ENCODE data around the gene MEPE. TPM values are rescaled to one million over a fixed set of nuclear protein-coding genes. Genes with fewer than 3 reads are reported as not detected.

MEPE gene
- total RNA-seq, 1 donor from 2014 or later = not detected

DNA sequence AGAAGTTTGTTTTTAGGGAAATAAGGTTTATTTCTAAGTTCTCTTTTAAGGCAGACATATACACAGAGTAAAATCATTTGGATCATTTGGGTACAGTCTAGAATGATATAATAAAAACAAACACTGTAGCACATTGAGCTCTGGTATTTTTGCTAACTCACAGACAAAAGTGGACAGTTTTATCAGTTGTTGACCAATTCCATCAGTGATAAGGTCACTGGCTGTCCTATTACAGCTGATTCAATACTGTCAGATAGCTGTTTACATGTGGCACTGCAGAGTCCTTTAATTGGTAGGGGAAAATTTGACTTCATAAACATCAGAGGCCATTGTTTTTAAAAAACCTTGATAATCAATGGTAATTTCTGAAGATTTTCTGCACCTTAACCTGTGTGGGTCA lies 29.9 kb upstream of the MEPE start:
- intact Hi-C loops (cut with micrococcal nuclease) = no loop called here
- no peak overlapping the region for H3K27ac Mint-ChIP-seq
- H3K27me3 Mint-ChIP-seq = peaks cover 2% of the 10 kb centered on the region
- H3K9me3 Mint-ChIP-seq = no peaks in the 10 kb centered on the region
- no peak for DNase-seq
- no peak overlapping the region for H3K4me3 Mint-ChIP-seq
- TF ChIP-seq, protein P1, sequence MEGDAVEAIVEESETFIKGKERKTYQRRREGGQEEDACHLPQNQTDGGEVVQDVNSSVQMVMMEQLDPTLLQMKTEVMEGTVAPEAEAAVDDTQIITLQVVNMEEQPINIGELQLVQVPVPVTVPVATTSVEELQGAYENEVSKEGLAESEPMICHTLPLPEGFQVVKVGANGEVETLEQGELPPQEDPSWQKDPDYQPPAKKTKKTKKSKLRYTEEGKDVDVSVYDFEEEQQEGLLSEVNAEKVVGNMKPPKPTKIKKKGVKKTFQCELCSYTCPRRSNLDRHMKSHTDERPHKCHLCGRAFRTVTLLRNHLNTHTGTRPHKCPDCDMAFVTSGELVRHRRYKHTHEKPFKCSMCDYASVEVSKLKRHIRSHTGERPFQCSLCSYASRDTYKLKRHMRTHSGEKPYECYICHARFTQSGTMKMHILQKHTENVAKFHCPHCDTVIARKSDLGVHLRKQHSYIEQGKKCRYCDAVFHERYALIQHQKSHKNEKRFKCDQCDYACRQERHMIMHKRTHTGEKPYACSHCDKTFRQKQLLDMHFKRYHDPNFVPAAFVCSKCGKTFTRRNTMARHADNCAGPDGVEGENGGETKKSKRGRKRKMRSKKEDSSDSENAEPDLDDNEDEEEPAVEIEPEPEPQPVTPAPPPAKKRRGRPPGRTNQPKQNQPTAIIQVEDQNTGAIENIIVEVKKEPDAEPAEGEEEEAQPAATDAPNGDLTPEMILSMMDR (IDR thresholded peaks at IDR 0.05) = no peak
- ATAC-seq (ENCODE audit: low read depth) = no peak
- H3K36me3 Mint-ChIP-seq (ENCODE audit: low read depth) = no peaks in the 10 kb centered on the region
- ChIA-PET CTCF (no interaction called here), POLR2A (no interaction called here)
- no peaks in the 10 kb centered on the region for H3K4me1 Mint-ChIP-seq

DNA sequence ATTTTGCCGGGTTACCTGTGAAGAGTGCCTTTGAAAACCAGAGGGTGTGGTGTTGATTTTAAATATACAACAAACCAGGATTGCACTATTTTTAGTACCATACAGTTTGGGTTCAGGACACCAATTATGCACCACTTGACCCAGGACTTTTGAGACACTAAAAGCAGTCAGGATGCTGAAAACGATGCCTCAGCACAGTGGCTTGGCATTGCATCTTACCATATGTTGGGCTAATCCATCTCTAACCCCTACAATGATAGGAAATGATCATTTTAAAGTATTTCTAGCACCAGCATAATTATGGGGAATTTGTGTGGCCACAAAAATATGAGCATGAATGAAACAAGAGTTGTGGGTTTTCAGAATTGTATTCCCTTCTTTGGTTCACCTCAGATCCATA lies 29.3 kb upstream of the MEPE start:
- Mint-ChIP-seq H3K27me3 (peaks cover 2% of the 10 kb centered on the region), H3K36me3 (ENCODE audit: low read depth) (no peaks in the 10 kb centered on the region), H3K4me1 (no peaks in the 10 kb centered on the region), H3K9me3 (no peaks in the 10 kb centered on the region), H3K4me3 (no peak overlapping the region), H3K27ac (no peak overlapping the region)
- TF ChIP-seq, protein P1 (IDR thresholded peaks at IDR 0.05) = no peak
- POLR2A ChIA-PET = no interaction called here
- no peak for DNase-seq
- intact Hi-C loops (cut with micrococcal nuclease) = no loop called here
- ATAC-seq (ENCODE audit: low read depth) = no peak
- CTCF ChIA-PET = no interaction called here

DNA sequence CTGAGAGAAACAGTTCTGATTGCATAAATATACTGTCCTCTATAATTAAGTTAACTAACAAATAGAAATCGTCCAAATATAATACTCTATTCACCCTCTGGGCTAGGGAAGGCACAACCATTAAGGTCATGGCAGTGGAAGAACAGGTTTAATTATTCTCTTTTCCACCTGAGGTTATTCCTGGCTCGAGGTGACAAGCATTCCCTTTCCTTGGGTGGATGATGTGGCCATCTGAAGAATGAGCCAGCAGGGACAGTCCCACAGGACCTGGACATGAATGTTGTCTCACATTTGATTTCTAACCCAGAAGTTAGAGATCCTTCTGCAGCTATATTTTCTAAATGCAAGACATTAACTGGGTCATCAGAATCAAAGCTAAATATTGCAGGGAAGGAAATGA lies 27.9 kb upstream of the MEPE start:
- H3K4me3 Mint-ChIP-seq = no peak overlapping the region
- no peaks in the 10 kb centered on the region for H3K9me3 Mint-ChIP-seq
- no peaks in the 10 kb centered on the region for H3K4me1 Mint-ChIP-seq
- ATAC-seq (ENCODE audit: low read depth) (no peak), DNase-seq (no peak)
- TF ChIP-seq, protein P1 (IDR thresholded peaks at IDR 0.05) = no peak
- peaks cover 2% of the 10 kb centered on the region for H3K27me3 Mint-ChIP-seq
- CTCF ChIA-PET = interaction anchor here (0.6 kb wide), 1 partner anchor 25 kb away, joined by 3 read pairs; no protein-coding TSS in a partner anchor
- intact Hi-C loops (cut with micrococcal nuclease) = no loop called here
- H3K27ac Mint-ChIP-seq = no peak overlapping the region
- POLR2A ChIA-PET = no interaction called here
- no peaks in the 10 kb centered on the region for H3K36me3 Mint-ChIP-seq (ENCODE audit: low read depth)

DNA sequence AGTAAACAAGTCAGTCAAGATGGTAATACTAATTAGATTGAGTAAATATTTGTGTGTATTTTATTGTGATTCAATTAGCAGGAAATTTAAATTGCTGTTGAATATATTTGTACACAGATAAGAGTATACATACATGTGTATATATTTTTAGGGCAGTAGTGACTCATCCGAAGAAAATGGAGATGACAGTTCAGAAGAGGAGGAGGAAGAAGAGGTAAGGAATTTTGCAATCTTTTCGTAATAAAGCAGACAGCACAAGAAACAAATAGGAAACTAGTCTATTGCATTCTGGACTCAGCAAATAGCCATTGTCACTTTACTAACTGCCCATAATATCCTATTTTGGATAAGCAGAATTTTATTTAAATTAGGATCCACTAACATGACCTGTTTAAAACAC lies 26.8 kb upstream of the MEPE start:
- Mint-ChIP-seq H3K9me3 (no peaks in the 10 kb centered on the region), H3K27ac (no peak overlapping the region), H3K27me3 (peaks cover 2% of the 10 kb centered on the region), H3K4me1 (no peaks in the 10 kb centered on the region), H3K4me3 (no peak overlapping the region), H3K36me3 (ENCODE audit: low read depth) (no peaks in the 10 kb centered on the region)
- POLR2A ChIA-PET = no interaction called here
- TF ChIP-seq, protein P1 (IDR thresholded peaks at IDR 0.05) = no peak
- ATAC-seq (ENCODE audit: low read depth) (no peak), DNase-seq (no peak)
- CTCF ChIA-PET = no interaction called here
- intact Hi-C loops (cut with micrococcal nuclease) = no loop called here

DNA sequence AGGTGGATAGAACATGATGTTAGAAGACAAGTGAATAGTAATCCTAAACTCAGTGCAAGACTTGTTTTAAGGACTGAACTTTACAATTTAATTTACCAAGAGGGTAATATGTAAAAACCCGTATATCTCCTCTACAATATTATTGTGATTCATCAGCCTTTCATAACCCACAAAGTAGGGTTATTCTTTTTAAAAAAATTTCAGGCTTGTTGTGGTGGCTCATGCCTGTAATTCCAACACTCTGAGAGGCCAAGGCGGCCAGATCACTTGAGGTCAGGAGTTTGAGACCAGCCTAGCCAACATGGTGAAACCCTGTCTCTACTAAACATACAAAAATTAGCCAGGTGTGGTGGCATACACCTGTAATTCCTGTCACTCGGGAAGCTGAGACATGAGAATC lies 26.2 kb upstream of the MEPE start:
- POLR2A ChIA-PET = no interaction called here
- ATAC-seq (ENCODE audit: low read depth) (no peak), DNase-seq (no peak)
- Mint-ChIP-seq H3K9me3 (no peaks in the 10 kb centered on the region), H3K27me3 (peaks cover 2% of the 10 kb centered on the region), H3K36me3 (ENCODE audit: low read depth) (no peaks in the 10 kb centered on the region), H3K27ac (no peak overlapping the region), H3K4me3 (no peak overlapping the region), H3K4me1 (no peaks in the 10 kb centered on the region)
- CTCF ChIA-PET = no interaction called here
- intact Hi-C loops (cut with micrococcal nuclease) = no loop called here
- TF ChIP-seq, protein P1 (IDR thresholded peaks at IDR 0.05) = no peak
